Spleen (tissue), 11 donors: ENCODE data around the gene ALDH9A1. TPM values are rescaled to one million over a fixed set of nuclear protein-coding genes. Genes with fewer than 3 reads are reported as not detected.
A peak's percentile ranks its signal among the peaks of the same experiment; 100 is the strongest.
"Not testable (repeated sequence)": the region's sequence is repeated elsewhere in the genome, so short reads cannot be mapped to it uniquely, and the experiment has no call there.

Experiments
- DNase-seq: peaks from one replicate; pipeline ENCODE4 v3.0.0-alpha.2; 2020
- H3K27ac ChIP-seq, 8 donors: fragments of 200-600 bp; sonication (generic) in 7 of 8; 1 replicate in 4 of 8; 2 replicates in 4 of 8; pipeline versions ENCODE4 v1.5.0 to v1.8.0; 2016 to 2021; ENCODE audit warnings: inconsistent platforms in 4 of 8, mild to moderate bottlenecking in 4 of 8, moderate library complexity in 1 of 8
- H3K27me3 ChIP-seq, 7 donors: fragments of 200-600 bp; sonication (generic) in 6 of 7; replicated peaks in 1 of 7; 1 replicate in 4 of 7; 2 replicates in 3 of 7; pipeline versions ENCODE4 v1.5.0 to v1.8.0; 2016 to 2021; ENCODE audit warnings: inconsistent platforms in 3 of 7, mild to moderate bottlenecking in 1 of 7
- H3K36me3 ChIP-seq, 6 donors: fragments of 200-600 bp; sonication (generic) in 5 of 6; 1 replicate in 4 of 6; 2 replicates in 2 of 6; pipeline versions ENCODE4 v1.5.0 to v1.8.0; 2016 to 2021; ENCODE audit warnings: inconsistent platforms in 2 of 6
- H3K4me1 ChIP-seq, 6 donors: fragments of 200-600 bp; sonication (generic) in 5 of 6; 1 replicate in 3 of 6; 2 replicates in 3 of 6; pipeline versions ENCODE4 v1.5.0 to v1.8.0; 2016 to 2021; ENCODE audit warnings: inconsistent platforms in 3 of 6
- H3K4me3 ChIP-seq, 8 donors: fragments of 200-600 bp; sonication (generic) in 7 of 8; 1 replicate in 4 of 8; 2 replicates in 4 of 8; pipeline versions ENCODE4 v1.5.0 to v1.8.0; 2016 to 2021; ENCODE audit warnings: inconsistent platforms in 4 of 8, mild to moderate bottlenecking in 4 of 8, moderate library complexity in 2 of 8
- H3K9me3 ChIP-seq, 8 donors: fragments of 200-600 bp; sonication (generic) in 7 of 8; 1 replicate in 4 of 8; 2 replicates in 4 of 8; pipeline versions ENCODE4 v1.5.0 to v1.8.0; 2016 to 2021; ENCODE audit warnings: inconsistent platforms in 4 of 8
- POLR2A ChIP-seq, 3 donors: fragments of 450-650 bp; IDR thresholded peaks; one replicate each; pipeline ENCODE4 v1.5.1; 2017; ENCODE audit warnings: antibody characterized with exemption in 3 of 3, mild to moderate bottlenecking in 1 of 3
- POLR2AphosphoS5 ChIP-seq, 3 donors: sonication (generic); formaldehyde crosslinking; IDR thresholded peaks; one replicate each; pipeline ENCODE4 v1.5.1; 2017; ENCODE audit warnings: antibody characterized with exemption in 3 of 3
- WGBS, 5 donors: extraction: QIAGEN DNeasy Blood & Tissue Kit in 3 of 5; methylation state at CpG; one replicate each; pipeline versions ENCODE4 v1.1.5 to v1.1.7; 2013 to 2018; 5-methylcytosine and 5-hydroxymethylcytosine counted together
- intact Hi-C: fragments of 100-400 bp; cut with DNase I; formaldehyde crosslinking; loops from one replicate; pipeline ENCODE4 v1.15.0; 2023; ENCODE audit warnings: low total_unique reads
- polyA plus RNA-seq, 3 donors: library from polyadenylated mRNA; stranded (reverse); fragments of 200-250 nt; gene quantifications; one replicate each; pipeline ENCODE4 v1.2.1, GENCODE V29; 2013
- total RNA-seq, 7 donors: library from RNA; depleted of rRNA in 3 of 7; stranded (reverse); fragments of >200 nt in 3 of 7; fragmentation: NEBNext Ultra II Directional in 4 of 7; extraction: Animal tissue kit (Norgen Biotek cat#: 25700) in 4 of 7; gene quantifications; one replicate each; pipeline versions ENCODE4 v1.1.0 to v1.2.1, GENCODE V29; 2016 to 2021
- TF ChIP-seq, protein P1 (sequence below), 11 experiments: fragments of 200-600 bp in 7 of 11; fragments of 450-650 bp in 4 of 11; sonication (generic) in 4 of 11; IDR thresholded peaks in 8 of 11; conservative IDR thresholded peaks in 3 of 11; 1 replicate in 7 of 11; 2 replicates in 4 of 11; pipeline versions ENCODE4 v1.4.0 to v1.8.0; 2016 to 2021; ENCODE audit warnings: antibody characterized with exemption in 11 of 11, inconsistent platforms in 4 of 11, mild to moderate bottlenecking in 1 of 11
- donor health status: healthy with polysubstance abuse.
- donor health status: DM: no; HTN: no; CAD: no; lungs with moderate emphysema.
- donor health status: DM: no; HTN: no; CAD: no.
- donor health status: Bipolar disorder and iron deficiency.
- donor health status: healthy.
- donor health status: DM: no; HTN: no; CAD: no.
- donor health status: DM: yes; HTN: yes; CAD: no.

Gene ALDH9A1
- total and polyA plus RNA-seq, 10 donors = 33.0 to 103 (median 58.8) TPM

GRCh38 chr1:165645654-165646366, 52.6 kb downstream of the ALDH9A1 start:
- Histone ChIP-seq H3K36me3 (peaks cover 0 to 19% (median 5%) of the 10 kb centered on the region in 6 donors), H3K27ac (no peak overlapping the region), H3K4me3 (no peak overlapping the region), H3K4me1 (peaks cover 10 to 50% (median 32%) of the 10 kb centered on the region in 6 donors), H3K27me3 (no peaks in the 10 kb centered on the region), H3K9me3 (no peaks in the 10 kb centered on the region)
- intact Hi-C loops = no loop called here
- TF ChIP-seq POLR2AphosphoS5 (IDR thresholded peaks at IDR 0.05) = peak in 1 of 3 donors; percentile 16
- TF ChIP-seq POLR2A (IDR thresholded peaks at IDR 0.05) = no peak
- WGBS, 5 donors = 64 to 76% (median 71%) methylated on average over 8 of the region's 8 CpGs
- DNase-seq = no peak

GRCh38 chr1:165644064-165644735, 54.2 kb downstream of the ALDH9A1 start:
- TF ChIP-seq, protein P1, sequence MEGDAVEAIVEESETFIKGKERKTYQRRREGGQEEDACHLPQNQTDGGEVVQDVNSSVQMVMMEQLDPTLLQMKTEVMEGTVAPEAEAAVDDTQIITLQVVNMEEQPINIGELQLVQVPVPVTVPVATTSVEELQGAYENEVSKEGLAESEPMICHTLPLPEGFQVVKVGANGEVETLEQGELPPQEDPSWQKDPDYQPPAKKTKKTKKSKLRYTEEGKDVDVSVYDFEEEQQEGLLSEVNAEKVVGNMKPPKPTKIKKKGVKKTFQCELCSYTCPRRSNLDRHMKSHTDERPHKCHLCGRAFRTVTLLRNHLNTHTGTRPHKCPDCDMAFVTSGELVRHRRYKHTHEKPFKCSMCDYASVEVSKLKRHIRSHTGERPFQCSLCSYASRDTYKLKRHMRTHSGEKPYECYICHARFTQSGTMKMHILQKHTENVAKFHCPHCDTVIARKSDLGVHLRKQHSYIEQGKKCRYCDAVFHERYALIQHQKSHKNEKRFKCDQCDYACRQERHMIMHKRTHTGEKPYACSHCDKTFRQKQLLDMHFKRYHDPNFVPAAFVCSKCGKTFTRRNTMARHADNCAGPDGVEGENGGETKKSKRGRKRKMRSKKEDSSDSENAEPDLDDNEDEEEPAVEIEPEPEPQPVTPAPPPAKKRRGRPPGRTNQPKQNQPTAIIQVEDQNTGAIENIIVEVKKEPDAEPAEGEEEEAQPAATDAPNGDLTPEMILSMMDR (IDR thresholded peaks at IDR 0.05 in 8 of 11, conservative IDR thresholded peaks at IDR 0.05 in 3 of 11) = no peak
- no peak for TF ChIP-seq POLR2A (IDR thresholded peaks at IDR 0.05)
- TF ChIP-seq POLR2AphosphoS5 (IDR thresholded peaks at IDR 0.05) = no peak
- Histone ChIP-seq H3K36me3 (peaks cover 0 to 20% (median 0%) of the 10 kb centered on the region in 6 donors), H3K27ac (no peak overlapping the region), H3K9me3 (no peaks in the 10 kb centered on the region), H3K27me3 (no peaks in the 10 kb centered on the region), H3K4me3 (no peak overlapping the region), H3K4me1 (peaks cover 10 to 54% (median 35%) of the 10 kb centered on the region in 6 donors)
- WGBS, 5 donors = 66 to 97% (median 76%) methylated on average over 2 of the region's 2 CpGs
- intact Hi-C loops = no loop called here
- DNase-seq = no peak

DNA sequence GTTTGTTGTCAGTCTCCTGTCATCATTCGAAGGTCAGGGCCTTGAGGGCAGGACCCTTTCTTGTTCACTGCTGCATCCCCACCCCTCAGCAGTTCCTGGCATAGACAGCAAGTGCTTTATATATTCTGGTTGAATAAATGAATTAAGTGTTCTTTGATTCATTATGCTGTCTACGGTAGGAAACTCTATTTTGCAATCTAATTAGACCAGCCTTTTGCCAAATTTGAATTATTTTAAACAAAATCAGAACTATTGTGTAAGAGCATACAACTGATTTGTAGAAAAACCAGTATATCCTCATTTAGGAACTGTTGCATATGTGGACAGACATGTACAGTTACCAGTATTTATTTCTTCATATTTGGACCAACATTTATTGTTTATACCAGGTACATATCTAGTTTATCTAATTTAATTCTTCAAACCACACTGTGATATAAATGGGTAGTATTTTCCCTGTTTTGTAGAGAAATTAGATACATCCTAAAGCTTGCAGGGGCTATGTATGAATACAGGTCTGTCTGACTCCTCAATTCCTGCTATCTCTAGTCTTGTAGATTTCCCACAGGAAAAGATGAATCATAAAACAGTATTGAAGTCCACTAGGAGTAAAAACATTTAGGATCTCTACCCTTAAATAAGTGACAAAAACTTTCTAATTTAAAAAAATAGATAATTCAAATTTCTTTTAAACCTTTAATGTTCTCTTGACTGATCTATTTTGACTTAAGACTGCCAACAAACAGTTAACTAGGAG, 57.0 kb downstream of the ALDH9A1 start:
- no peak for DNase-seq
- WGBS, 5 donors = 29 to 66% (median 59%) methylated on average over 2 of the region's 2 CpGs
- intact Hi-C loops = no loop called here
- no peak overlapping the region for H3K27ac ChIP-seq
- H3K4me1 ChIP-seq = peaks cover 10 to 59% (median 45%) of the 10 kb centered on the region in 6 donors
- TF ChIP-seq POLR2A (IDR thresholded peaks at IDR 0.05) = no peak
- TF ChIP-seq, protein P1 (IDR thresholded peaks at IDR 0.05 in 8 of 11, conservative IDR thresholded peaks at IDR 0.05 in 3 of 11) = no peak
- H3K27me3 ChIP-seq = no peaks in the 10 kb centered on the region
- H3K4me3 ChIP-seq = no peak overlapping the region
- H3K36me3 ChIP-seq = peaks cover 0 to 33% (median 0%) of the 10 kb centered on the region in 6 donors
- no peaks in the 10 kb centered on the region for H3K9me3 ChIP-seq

GRCh38 chr1:165639821-165640623, 58.3 kb downstream of the ALDH9A1 start:
- Histone ChIP-seq H3K4me3 (no peak overlapping the region), H3K4me1 (peaks cover 10 to 62% (median 47%) of the 10 kb centered on the region in 6 donors), H3K27ac (no peak overlapping the region), H3K36me3 (peaks cover 0 to 37% (median 2%) of the 10 kb centered on the region in 6 donors), H3K27me3 (no peaks in the 10 kb centered on the region), H3K9me3 (no peaks in the 10 kb centered on the region)
- TF ChIP-seq POLR2AphosphoS5 (IDR thresholded peaks at IDR 0.05) (no peak), POLR2A (IDR thresholded peaks at IDR 0.05) (no peak)
- TF ChIP-seq, protein P1 (IDR thresholded peaks at IDR 0.05 in 8 of 11, conservative IDR thresholded peaks at IDR 0.05 in 3 of 11) = no peak
- DNase-seq = no peak
- WGBS, 5 donors = 77 to 92% (median 89%) methylated on average over 1 of the region's 1 CpG
- intact Hi-C loops = no loop called here

- Histone ChIP-seq H3K36me3 (peaks cover 0 to 37% (median 2%) of the 10 kb centered on the region in 6 donors), H3K4me1 (peaks cover 15 to 75% (median 62%) of the 10 kb centered on the region in 6 donors), H3K27ac (peak overlapping the region in 2 of 8 donors; percentile 37 to 56)
- DNase-seq, H3K4me3 ChIP-seq, H3K27me3 ChIP-seq, H3K9me3 ChIP-seq, intact Hi-C loops: not testable (repeated sequence)
- WGBS, 5 donors = 89 to 95% (median 91%) methylated on average over 7 of the region's 7 CpGs
Measured at GRCh38 chr1:165638211-165638610, 60.2 kb downstream of the ALDH9A1 start.
